ENCODE results near the gene KIFBP. TPM values are rescaled to one million over a fixed set of nuclear protein-coding genes. Genes with fewer than 3 reads are reported as not detected.

The KIFBP gene
- total and polyA plus RNA-seq, 9 of the 15 experiments (the other 6 are each of a cell fraction or from before 2014, with no cell fraction given), result 5.6 to 23.2 (median 14.8) TPM

DNA sequence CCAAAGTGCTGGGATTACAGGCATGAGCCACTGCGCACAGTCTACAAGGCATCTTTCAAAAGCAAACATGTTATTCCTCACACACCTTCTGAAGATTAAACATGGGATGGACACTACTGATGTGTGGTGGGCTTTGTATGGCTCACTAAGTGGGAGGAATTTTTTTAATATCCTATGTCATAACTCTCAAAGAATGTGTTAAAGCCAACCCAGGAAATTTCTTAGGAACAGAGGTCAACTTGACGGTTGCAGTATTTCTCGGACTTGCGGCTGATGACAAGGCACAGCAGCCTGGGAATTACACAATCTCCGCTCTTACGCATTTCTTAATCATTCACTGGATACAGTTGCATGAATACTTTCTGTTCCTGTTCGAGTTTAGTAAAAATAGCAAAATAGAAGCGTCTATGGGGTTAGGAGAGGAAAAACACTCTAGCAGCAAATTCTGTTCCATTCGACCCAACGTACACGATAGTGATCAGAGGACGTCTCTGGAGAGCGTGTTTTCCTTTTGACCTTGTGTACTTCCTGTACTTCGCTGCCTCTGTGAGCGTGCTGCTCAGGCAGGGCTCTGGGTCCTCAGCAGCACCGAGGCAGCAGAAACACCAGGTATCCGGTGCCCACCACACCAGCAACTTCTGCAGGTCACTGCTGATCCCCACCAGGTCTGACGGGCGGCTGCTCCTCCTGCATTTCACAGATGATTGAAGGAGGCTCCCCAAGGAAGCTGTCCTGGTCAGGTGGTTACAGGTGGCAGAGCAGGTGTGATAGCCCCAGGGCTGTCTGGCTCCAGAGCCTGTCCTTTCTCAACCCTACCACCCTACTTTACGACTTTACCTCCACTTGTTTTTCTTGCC lies 72.9 kb downstream of the KIFBP start (continued):
- TF ChIP-seq, protein P1, sequence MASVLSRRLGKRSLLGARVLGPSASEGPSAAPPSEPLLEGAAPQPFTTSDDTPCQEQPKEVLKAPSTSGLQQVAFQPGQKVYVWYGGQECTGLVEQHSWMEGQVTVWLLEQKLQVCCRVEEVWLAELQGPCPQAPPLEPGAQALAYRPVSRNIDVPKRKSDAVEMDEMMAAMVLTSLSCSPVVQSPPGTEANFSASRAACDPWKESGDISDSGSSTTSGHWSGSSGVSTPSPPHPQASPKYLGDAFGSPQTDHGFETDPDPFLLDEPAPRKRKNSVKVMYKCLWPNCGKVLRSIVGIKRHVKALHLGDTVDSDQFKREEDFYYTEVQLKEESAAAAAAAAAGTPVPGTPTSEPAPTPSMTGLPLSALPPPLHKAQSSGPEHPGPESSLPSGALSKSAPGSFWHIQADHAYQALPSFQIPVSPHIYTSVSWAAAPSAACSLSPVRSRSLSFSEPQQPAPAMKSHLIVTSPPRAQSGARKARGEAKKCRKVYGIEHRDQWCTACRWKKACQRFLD (CRISPR knock-in tag; IDR thresholded peaks at IDR 0.05), result peak; percentile 92
- peak; percentile 57; the same call in 1 of the 2 replicates for TF ChIP-seq PTRF (tag; IDR thresholded peaks at IDR 0.05)
- TF ChIP-seq SIN3B (IDR thresholded peaks at IDR 0.05; ENCODE audit: low read depth), result no peak
- TF ChIP-seq, protein P2, sequence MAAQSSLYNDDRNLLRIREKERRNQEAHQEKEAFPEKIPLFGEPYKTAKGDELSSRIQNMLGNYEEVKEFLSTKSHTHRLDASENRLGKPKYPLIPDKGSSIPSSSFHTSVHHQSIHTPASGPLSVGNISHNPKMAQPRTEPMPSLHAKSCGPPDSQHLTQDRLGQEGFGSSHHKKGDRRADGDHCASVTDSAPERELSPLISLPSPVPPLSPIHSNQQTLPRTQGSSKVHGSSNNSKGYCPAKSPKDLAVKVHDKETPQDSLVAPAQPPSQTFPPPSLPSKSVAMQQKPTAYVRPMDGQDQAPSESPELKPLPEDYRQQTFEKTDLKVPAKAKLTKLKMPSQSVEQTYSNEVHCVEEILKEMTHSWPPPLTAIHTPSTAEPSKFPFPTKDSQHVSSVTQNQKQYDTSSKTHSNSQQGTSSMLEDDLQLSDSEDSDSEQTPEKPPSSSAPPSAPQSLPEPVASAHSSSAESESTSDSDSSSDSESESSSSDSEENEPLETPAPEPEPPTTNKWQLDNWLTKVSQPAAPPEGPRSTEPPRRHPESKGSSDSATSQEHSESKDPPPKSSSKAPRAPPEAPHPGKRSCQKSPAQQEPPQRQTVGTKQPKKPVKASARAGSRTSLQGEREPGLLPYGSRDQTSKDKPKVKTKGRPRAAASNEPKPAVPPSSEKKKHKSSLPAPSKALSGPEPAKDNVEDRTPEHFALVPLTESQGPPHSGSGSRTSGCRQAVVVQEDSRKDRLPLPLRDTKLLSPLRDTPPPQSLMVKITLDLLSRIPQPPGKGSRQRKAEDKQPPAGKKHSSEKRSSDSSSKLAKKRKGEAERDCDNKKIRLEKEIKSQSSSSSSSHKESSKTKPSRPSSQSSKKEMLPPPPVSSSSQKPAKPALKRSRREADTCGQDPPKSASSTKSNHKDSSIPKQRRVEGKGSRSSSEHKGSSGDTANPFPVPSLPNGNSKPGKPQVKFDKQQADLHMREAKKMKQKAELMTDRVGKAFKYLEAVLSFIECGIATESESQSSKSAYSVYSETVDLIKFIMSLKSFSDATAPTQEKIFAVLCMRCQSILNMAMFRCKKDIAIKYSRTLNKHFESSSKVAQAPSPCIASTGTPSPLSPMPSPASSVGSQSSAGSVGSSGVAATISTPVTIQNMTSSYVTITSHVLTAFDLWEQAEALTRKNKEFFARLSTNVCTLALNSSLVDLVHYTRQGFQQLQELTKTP (IDR thresholded peaks at IDR 0.05; ENCODE audit: low read depth in 1 of 2, partially characterized antibody in 2 of 2), result peak; percentile 41 to 62
- peak; percentile 73 for TF ChIP-seq ZNF175 (CRISPR knock-in tag; IDR thresholded peaks at IDR 0.05; ENCODE audit: low read depth)
- no peak for TF ChIP-seq ZNF778 (CRISPR knock-in tag; IDR thresholded peaks at IDR 0.05)
- TF ChIP-seq ETV1 (tag; conservative IDR thresholded peaks at IDR 0.05; ENCODE audit: low read depth), result peak; percentile 84
- 0 out of 2 replicates have a peak, but pooled peaks have one; percentile 64 for TF ChIP-seq ZKSCAN8 (CRISPR knock-in tag; IDR thresholded peaks at IDR 0.05)
- TF ChIP-seq NFE2 (IDR thresholded peaks at IDR 0.05; ENCODE audit: low read depth), result peak; percentile 59
- TF ChIP-seq SMARCE1 (IDR thresholded peaks at IDR 0.05), result peak; percentile 76
- peak; percentile 99 for TF ChIP-seq CEBPB (tag; IDR thresholded peaks at IDR 0.05)
- TF ChIP-seq POLR2AphosphoS5 (IDR thresholded peaks at IDR 0.05; ENCODE audit: control insufficient read depth, insufficient read depth, low read depth, low read length), result no peak
- no peak for TF ChIP-seq POLR3G (IDR thresholded peaks at IDR 0.05; ENCODE audit: extremely low read depth, insufficient read length, insufficient replicate concordance)
- TF ChIP-seq ZNF217 (CRISPR knock-in tag; IDR thresholded peaks at IDR 0.05), result no peak
- peak; percentile 84; the same call in 1 of the 2 replicates for TF ChIP-seq ZNF589 (CRISPR knock-in tag; IDR thresholded peaks at IDR 0.05; ENCODE audit: low read depth)
- TF ChIP-seq, protein P3, sequence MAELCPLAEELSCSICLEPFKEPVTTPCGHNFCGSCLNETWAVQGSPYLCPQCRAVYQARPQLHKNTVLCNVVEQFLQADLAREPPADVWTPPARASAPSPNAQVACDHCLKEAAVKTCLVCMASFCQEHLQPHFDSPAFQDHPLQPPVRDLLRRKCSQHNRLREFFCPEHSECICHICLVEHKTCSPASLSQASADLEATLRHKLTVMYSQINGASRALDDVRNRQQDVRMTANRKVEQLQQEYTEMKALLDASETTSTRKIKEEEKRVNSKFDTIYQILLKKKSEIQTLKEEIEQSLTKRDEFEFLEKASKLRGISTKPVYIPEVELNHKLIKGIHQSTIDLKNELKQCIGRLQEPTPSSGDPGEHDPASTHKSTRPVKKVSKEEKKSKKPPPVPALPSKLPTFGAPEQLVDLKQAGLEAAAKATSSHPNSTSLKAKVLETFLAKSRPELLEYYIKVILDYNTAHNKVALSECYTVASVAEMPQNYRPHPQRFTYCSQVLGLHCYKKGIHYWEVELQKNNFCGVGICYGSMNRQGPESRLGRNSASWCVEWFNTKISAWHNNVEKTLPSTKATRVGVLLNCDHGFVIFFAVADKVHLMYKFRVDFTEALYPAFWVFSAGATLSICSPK (IDR thresholded peaks at IDR 0.05; ENCODE audit: borderline replicate concordance), result no peak
- no peak for TF ChIP-seq SIX5 (IDR thresholded peaks at IDR 0.05; ENCODE audit: borderline replicate concordance in 1 of 2, insufficient read depth in 1 of 2, low read depth in 1 of 2, low read length in 2 of 2)
- TF ChIP-seq, protein P4, sequence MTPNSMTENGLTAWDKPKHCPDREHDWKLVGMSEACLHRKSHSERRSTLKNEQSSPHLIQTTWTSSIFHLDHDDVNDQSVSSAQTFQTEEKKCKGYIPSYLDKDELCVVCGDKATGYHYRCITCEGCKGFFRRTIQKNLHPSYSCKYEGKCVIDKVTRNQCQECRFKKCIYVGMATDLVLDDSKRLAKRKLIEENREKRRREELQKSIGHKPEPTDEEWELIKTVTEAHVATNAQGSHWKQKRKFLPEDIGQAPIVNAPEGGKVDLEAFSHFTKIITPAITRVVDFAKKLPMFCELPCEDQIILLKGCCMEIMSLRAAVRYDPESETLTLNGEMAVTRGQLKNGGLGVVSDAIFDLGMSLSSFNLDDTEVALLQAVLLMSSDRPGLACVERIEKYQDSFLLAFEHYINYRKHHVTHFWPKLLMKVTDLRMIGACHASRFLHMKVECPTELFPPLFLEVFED (CRISPR knock-in tag; conservative IDR thresholded peaks at IDR 0.05), result no peak

All from K562 (cell line).